Activated CD4-positive, alpha-beta T cell treated with anti-CD3 and anti-CD28 coated beads, Interleukin-2, Interleukin-4, amounts not matched to agents 100 ng/mL and 50 ng/mL, durations not matched to agents 16 hours and 8 hours (primary cell): ENCODE data around the gene TSR3.

ENCODE experiments used
- DNase-seq: peaks from one replicate; pipeline ENCODE4 v3.0.0-alpha.2; 2020; ENCODE audit warnings: low spot score

Gene TSR3

DNA sequence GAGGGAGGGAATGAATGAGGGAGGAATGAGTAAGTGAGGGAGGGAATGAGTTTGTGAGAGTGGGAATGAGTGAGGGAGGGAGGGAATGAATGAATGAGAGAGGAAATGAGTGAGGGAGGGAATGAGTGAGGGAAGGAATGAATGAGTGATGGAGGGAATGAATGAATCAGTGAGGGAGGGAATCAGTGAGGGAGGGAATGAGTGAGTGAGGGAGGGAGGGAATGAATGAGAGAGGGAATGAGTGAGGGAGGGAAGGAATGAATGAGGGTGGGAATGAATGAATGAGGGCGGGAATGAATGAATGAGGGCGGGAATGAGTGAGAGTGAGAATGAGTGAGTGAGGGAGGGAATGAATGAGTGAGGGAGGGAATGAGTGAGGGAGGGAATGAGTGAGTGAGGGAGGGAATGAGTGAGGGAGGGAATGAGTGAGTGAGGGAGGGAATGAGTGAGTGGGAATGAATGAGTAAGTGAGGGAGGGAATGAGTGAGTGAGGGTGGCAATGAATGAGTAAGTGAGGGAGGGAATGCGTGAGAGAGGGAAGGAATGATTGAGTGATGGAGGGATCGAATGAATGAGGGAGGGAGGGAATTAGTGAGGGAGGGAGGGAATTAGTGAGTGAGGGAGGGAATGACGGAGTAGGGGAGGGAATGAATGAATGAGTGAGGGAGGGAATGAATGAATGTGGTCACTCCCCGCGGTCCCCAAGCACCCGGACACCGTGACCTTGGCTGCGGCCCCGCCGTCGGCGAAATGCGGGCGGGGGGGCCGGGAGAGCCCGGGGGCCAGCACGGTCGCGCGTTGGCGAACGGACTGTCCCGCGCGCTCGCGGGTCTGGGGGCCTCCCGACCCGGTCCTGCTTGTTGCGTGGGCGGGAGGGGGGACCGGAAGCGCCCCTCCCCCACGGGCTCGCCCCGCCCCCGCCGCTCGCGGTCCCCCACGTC, 43.4 kb downstream of the TSR3 start:
- peak; percentile 54 for DNase-seq

DNA sequence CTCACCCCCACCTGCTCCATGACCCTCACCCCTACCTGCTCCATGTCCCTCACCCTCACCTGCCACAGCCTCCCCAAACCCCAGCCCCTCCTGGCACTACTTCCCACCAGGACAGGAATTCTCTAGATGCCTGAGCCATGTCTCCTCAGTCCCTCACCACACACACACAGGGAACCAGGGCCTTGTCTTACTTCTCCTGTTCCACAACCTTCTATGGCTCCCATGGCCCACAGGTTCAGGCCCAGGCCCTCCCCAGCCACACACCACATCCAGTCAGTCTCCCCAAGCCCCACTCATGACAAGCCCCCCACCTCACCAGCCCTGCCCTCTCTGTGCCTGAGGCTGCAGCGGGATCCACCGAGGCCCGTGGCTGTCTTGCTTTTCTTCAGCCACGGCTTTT, 45.3 kb downstream of the TSR3 start:
- no peak for DNase-seq

DNA sequence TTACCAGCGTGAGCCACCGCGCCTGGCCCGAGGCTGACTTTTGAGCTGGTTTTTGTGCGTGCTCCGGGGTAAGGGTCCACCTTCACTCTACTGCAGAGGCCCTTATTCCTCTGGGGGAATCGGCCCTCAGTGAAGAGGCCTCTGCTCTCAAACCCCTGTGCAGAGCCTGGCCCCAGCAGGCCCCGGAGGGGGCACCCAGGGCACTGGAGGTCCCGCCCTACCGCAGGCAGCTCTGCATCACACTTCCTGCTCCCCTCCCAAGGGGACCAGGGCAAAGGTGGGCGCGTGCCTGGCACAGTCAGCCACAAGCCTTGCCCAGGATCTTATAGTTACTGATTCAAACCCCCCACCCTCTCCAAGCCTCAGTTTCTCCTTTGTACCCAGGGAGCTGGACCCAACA, 45.9 kb downstream of the TSR3 start:
- DNase-seq = no peak

DNA sequence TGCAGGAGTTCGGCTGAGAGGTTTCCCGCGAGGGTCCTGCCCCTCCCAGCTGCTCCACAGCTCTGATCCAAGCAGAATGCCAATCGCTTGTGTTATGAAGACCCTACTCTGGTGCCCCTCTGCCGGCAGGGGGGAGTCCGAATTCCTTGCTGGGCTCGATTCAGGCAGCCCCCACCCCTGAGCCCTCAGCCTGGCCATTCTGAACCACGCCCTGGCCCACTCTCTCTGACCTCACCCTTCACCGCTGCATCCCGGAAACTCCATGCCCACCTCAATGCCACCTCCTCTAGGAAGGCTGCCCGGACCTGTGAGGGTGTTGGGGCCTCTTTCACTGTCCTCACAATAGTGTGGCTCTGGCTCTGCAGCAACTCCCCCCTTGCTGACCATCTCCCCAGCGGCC, 50.1 kb downstream of the TSR3 start:
- DNase-seq = no peak

DNA sequence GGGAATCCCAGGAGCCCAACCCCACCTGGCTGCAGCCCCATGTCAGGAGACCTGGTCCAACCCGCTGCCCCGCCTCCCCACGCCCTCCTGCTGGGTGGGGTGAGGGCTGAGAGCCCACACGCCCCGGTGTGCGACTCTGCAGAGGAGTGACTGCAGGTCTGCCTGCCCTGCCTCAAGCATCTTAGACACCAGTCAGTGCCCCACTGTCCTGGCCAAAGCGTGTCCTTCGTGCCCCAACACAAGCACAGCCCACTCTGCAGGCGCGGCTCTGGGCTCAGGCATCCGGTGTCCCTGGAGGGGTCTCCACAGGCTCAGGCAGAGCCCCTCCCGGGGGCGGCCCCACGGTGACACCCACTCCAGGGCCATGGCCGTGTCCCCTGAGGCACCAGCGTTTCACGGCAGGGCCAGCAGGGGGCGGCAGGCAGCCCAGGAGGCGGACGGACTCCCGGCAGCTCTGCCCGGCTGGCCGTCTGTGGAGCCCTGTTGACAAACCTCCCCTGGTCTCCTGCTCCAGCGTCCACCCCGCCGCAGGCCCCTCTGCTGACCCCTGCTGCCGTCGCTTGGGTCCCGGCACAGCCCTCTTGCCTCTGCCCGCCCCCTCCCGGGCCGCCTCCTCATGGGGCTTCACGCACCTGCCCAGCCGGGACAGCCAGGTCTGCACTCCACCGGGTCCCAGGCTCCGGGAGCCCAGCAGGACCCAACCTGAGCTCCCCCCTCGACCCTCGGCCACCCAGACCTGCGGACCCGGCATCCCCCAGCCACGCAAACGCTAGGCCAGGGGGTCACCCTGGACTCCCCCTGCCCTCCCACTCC, 50.8 kb downstream of the TSR3 start:
- DNase-seq = peak; percentile 75

DNA sequence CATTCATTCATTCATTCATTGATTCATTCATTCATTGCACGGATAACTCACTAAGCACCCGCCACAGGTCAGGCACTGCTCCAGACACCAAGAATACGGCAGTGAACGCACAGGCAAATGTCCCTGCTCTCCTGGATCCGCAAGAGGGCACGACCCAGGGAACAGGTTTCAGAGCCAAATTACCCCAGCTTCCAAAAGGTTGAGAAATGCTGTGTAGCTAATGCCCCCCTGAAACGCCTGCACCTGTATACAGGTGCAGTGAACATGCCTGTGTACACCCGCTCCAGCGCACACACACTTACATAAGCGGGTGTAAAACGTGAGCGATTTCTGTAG, 51.8 kb downstream of the TSR3 start:
- no peak for DNase-seq
